K562 treated with DMSO at 1 percent for 48 hours (cell line): ENCODE results near the gene HLA-DQB2. TPM values are rescaled to one million over a fixed set of nuclear protein-coding genes. Genes with fewer than 3 reads are reported as not detected.

ENCODE experiments used
- total RNA-seq: library from RNA; unstranded; fragments of 300-600 nt; gene quantifications from 2 replicates; pipeline ENCODE4 v1.2.3, GENCODE V29; 2022; ENCODE audit warnings: low replicate concordance; ENCODE audit errors: extremely low read depth

Gene HLA-DQB2
- total RNA-seq, result not detected in 2 replicates

GRCh38 chr6:32763421-32763820, at the start of gene HLA-DQB2:
TSS of gene HLA-DQB2 (minus strand) at chr6:32763532. CDS start at chr6:32763470, 62 bp downstream.

GRCh38 chr6:32741031-32741960, 22.0 kb downstream of the HLA-DQB2 start, which contains the start of gene HLA-DQA2:
TSS of gene HLA-DQA2 (plus strand) at chr6:32741391. CDS start at chr6:32741444, 53 bp downstream.

Other genes starting within 250 kb of the HLA-DQB2 start
- gene HLA-DRB5, start 233.2 kb downstream of the HLA-DQB2 start, total RNA-seq, result not detected in 2 replicates
- gene HLA-DRB1, start 173.7 kb downstream of the HLA-DQB2 start, total RNA-seq, result not detected in 2 replicates
- not detected in 2 replicates for gene HLA-DQA1, start 126.1 kb downstream of the HLA-DQB2 start, total RNA-seq
- gene HLA-DQB1, start 96.9 kb downstream of the HLA-DQB2 start, total RNA-seq, result not detected in 2 replicates
- not detected in 2 replicates for gene HLA-DQA2, start 22.1 kb downstream of the HLA-DQB2 start, total RNA-seq
- not detected in 2 replicates for gene HLA-DOB, start 53.5 kb upstream of the HLA-DQB2 start, total RNA-seq
- not detected in 2 replicates for gene TAP2, start 75.2 kb upstream of the HLA-DQB2 start, total RNA-seq
- gene PSMB8, start 80.5 kb upstream of the HLA-DQB2 start, total RNA-seq, result not detected in 2 replicates
- gene TAP1, start 90.2 kb upstream of the HLA-DQB2 start, total RNA-seq, result not detected in 2 replicates
- not detected in 2 replicates for gene PSMB9, start 90.7 kb upstream of the HLA-DQB2 start, total RNA-seq
- not detected in 2 replicates for gene HLA-DMB, start 177.5 kb upstream of the HLA-DQB2 start, total RNA-seq
- not detected in 2 replicates for gene HLA-DMA, start 189.6 kb upstream of the HLA-DQB2 start, total RNA-seq
- not detected in 2 replicates for gene BRD2, start 205.1 kb upstream of the HLA-DQB2 start, total RNA-seq
- not detected in 2 replicates for gene HLA-DOA, start 246.1 kb upstream of the HLA-DQB2 start, total RNA-seq